LNCAP (cell line): ENCODE measurements around the gene TNP1.

Experiments
- TF ChIP-seq, protein P1 (sequence below): fragments of 450-650 bp; IDR thresholded peaks from 2 replicates; pipeline ENCODE4 v1.5.1; 2017; ENCODE audit warnings: mild to moderate bottlenecking

TNP1 gene

DNA sequence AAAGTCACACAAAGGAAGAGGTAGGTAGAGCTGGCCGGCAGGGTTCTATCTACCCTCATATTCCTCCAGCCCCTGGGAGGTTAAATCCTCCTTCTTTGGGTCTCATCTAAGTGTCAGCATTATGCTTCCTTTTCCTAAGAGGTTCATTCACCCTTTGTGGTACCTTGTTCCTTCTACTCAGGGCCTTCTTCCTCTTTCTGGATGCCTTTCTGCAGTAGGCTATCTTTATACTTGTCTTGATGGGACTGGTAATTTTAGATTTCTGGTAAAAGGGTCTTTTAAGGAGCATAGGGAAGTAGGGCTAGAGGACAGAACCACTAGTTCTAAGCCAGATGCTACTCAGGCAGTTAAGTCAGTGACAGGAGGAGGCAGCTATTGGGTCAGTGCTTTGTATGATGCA is 13.7 kb upstream of the TNP1 start:
- TF ChIP-seq, protein P1, sequence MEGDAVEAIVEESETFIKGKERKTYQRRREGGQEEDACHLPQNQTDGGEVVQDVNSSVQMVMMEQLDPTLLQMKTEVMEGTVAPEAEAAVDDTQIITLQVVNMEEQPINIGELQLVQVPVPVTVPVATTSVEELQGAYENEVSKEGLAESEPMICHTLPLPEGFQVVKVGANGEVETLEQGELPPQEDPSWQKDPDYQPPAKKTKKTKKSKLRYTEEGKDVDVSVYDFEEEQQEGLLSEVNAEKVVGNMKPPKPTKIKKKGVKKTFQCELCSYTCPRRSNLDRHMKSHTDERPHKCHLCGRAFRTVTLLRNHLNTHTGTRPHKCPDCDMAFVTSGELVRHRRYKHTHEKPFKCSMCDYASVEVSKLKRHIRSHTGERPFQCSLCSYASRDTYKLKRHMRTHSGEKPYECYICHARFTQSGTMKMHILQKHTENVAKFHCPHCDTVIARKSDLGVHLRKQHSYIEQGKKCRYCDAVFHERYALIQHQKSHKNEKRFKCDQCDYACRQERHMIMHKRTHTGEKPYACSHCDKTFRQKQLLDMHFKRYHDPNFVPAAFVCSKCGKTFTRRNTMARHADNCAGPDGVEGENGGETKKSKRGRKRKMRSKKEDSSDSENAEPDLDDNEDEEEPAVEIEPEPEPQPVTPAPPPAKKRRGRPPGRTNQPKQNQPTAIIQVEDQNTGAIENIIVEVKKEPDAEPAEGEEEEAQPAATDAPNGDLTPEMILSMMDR, result no peak

DNA sequence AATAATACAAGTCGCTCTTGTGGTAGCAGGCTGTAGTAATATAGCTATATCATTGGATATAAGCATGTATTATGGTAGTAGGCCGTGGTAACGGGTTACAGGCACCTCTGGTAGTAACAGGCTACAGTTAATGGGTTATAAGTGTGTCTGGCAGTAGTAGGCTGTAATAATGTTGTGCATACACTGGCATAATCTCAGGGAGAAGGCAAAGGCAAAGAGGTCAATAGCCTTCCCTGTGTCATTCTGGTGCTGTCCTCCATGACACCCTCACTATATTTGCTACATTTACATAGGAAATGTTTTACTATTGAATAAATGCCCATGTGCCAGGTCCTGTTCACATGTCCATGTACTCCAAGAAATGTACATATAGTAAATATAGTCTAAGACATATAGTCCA is 12.8 kb upstream of the TNP1 start:
- TF ChIP-seq, protein P1, result no peak

DNA sequence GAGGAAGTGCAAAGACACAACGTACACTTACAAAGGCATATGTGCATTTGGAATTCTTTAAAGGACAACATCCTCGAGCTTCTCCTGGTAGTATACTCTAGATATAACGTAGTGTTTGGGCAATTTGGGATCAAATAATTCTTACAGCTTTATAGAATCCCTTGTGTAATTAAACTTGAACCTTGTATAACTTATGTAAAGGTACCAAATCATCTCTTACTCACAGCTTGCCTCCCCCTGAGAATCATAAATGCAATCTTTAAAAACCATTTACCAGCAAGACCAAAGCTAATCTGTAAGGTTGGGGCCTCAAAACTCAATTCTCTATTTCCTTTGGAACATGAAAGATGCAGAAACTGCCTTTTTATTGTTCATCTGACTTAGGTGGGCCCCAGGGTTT is 12.2 kb upstream of the TNP1 start:
- TF ChIP-seq, protein P1, result no peak

DNA sequence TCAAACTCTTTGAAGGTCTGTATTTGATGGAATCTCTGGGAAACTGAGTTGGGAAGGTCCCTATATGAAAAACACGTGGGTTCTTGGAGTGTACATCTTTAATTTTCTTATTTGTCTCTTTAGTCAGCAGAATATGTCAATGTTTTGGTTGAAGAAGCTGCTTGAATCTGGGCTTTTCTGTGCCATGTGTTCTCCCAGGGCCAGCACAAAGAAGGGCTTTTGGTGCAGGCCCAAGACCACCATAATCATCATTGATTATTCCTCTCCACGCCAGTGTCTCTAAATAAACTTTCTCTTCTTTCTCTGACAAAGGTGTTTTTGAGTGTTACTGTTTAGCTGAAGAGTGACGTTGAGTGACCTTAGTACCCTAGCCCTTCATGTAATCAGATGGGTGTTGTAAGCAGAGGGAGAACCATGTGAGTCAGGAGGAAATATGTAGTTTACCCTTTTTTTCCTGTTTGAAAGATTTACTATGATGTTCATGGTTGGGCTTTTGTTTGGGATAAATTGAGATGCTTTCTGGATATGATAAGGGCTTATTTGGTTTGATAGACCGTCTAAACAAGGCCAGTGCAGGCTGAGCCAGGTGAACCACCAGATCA is 11.6 kb upstream of the TNP1 start:
- TF ChIP-seq, protein P1, result no peak

DNA sequence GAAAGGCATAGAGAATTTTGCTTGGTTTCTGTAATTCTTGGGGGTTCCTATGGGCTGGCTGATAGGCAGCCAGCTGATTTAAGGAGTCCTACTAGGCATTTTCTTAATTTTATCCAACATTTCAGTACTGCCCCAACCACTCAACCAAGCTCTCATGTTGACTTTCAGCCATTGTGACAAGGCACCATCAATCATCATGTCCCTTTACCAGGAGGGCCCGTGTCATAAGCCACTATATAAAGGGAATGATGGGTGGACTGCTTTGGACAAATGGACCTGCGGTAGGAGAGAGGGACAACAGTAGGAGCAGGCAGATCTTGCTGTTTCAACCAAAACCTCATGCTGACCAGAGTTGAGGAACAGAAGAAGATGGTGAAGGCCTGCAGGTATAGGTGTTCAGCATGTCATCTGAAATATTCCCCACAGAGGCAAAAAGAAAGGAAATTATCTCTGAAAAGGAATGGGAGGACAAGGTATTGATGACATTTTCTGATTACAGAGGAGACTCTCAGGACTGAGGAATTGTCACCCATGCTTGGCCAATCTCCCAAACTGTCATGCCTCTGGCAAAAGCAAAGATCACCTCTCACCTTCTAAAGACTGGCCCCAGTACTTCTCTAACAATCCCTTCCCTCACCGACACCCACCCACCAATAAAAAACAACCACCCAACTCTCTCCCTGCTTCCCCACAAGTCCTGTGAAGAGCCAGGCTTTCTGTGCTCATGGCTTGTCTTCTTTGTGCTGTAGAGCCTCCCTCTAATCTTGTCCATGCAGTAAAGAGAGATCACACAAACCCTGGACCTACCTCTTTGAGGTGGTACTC is 10.9 kb upstream of the TNP1 start:
- TF ChIP-seq, protein P1, result no peak

DNA sequence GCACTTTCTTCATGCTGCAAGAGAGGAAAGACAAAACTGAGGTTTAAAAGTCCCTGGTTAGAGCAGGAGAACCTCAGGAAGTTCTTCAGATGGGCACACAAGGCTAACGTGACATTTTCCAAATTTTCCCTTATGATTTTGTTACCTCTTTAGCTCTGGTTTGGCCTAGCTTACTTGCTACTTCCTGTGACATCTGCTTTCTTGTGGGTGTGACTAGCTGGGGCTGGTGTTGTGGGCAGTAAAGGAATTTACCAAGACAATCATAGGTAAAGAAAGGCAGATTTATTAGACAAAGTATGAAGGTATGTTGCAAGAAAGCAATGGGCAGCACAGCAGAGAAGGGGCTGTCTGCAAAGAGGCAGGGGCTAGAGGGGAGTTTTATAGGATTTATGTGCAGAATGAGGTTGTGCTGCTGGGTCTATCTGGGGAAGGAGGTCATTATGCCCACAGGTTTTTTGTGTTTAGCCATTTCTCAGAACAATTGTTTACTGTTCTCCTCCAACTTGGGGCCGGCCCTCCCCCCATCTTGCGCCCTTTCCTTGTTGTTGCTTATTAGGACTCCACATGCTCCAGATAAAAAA is 6.7 kb upstream of the TNP1 start:
- TF ChIP-seq, protein P1, result no peak

DNA sequence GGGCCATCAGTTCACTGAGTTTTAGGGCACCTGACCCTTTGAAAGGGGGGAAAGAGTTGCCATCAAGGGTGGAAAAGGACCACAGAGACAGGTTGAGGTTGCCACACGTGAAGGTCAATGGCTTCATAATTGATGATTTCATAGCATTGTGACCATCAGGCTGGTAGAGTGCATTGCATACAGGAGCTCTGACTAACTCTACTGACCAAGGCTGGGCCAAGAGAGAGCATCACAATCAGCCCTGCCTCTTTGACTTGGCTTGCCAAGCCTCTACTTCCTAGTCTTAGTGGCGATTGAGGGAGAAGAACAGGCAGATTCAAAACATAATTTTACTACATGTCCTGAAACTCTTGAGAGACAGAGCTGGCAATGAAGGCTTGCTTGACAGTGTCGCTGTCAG is 5.8 kb upstream of the TNP1 start:
- TF ChIP-seq, protein P1, result no peak
